Cardiac muscle cell (in vitro differentiated cells and primary cell): ENCODE results near the gene ZNF831. TPM values are rescaled to one million over a fixed set of nuclear protein-coding genes. Genes with fewer than 3 reads are reported as not detected.
A peak's percentile ranks its signal among the peaks of the same experiment; 100 is the strongest.

Experiments
- DNase-seq, 2 donors: peaks; one replicate each; pipeline versions ENCODE4 v3.0.0 to v3.0.0-alpha.2; 2010 to 2017; ENCODE audit warnings: low read depth in 1 of 2, low spot score in 1 of 2
- H3K27ac ChIP-seq: fragments of 200-600 bp; sonication (generic); 2 replicates; pipeline ENCODE4 v1.5.1; 2016
- H3K27me3 ChIP-seq: fragments of 200-600 bp; sonication (generic); 2 replicates; pipeline ENCODE4 v1.6.0; 2016; ENCODE audit warnings: control low read depth
- H3K36me3 ChIP-seq: fragments of 200-600 bp; sonication (generic); 2 replicates; pipeline ENCODE4 v1.5.1; 2016; ENCODE audit warnings: control low read depth
- H3K4me1 ChIP-seq: fragments of 200-600 bp; sonication (generic); 2 replicates; pipeline ENCODE4 v1.8.1; 2017; ENCODE audit warnings: low read depth, mild to moderate bottlenecking, mixed run types
- H3K4me3 ChIP-seq: fragments of 200-600 bp; sonication (generic); 2 replicates; pipeline ENCODE4 v1.5.1; 2016; ENCODE audit warnings: mild to moderate bottlenecking
- H3K9me3 ChIP-seq: fragments of 200-600 bp; sonication (generic); 2 replicates; pipeline ENCODE4 v1.5.1; 2017; ENCODE audit warnings: low read depth, mild to moderate bottlenecking, control low read depth
- CTCF ChIP-seq: IDR thresholded peaks from 2 replicates; pipeline ENCODE4 v1.5.1; 2012; ENCODE audit warnings: low read depth, mild to moderate bottlenecking, low read length
- polyA plus RNA-seq: library from polyadenylated mRNA; unstranded; fragments of >200 nt; fragmentation: Nextera tagmentation; extraction: Ambion mirVana; gene quantifications from 2 replicates; pipeline ENCODE4 v1.2.1, GENCODE V29; 2016
- total RNA-seq: library from RNA; depleted of rRNA; stranded (reverse); fragments of >200 nt; gene quantifications from 2 replicates; pipeline ENCODE4 v1.2.3, GENCODE V29; 2016

The ZNF831 gene
- total and polyA plus RNA-seq, 2 experiments from 2014 or later = not detected

- no peak for TF ChIP-seq CTCF
- no peak overlapping the region for H3K4me3 ChIP-seq
- no peak for DNase-seq
- H3K36me3 ChIP-seq = no peaks in the 10 kb centered on the region
- no peaks in the 10 kb centered on the region for H3K9me3 ChIP-seq
- H3K27ac ChIP-seq = no peak overlapping the region
- no peaks in the 10 kb centered on the region for H3K4me1 ChIP-seq
- no peaks in the 10 kb centered on the region for H3K27me3 ChIP-seq
These were observed 5.6 kb upstream of the ZNF831 start for GRCh38 chr20:59157961-59158541.

- no peaks in the 10 kb centered on the region for H3K4me1 ChIP-seq
- H3K27me3 ChIP-seq = no peaks in the 10 kb centered on the region
- DNase-seq = no peak
- no peak for TF ChIP-seq CTCF
- H3K36me3 ChIP-seq = no peaks in the 10 kb centered on the region
- H3K4me3 ChIP-seq = no peak overlapping the region
- no peak overlapping the region for H3K27ac ChIP-seq
- H3K9me3 ChIP-seq = no peaks in the 10 kb centered on the region
These were observed 4.9 kb upstream of the ZNF831 start for GRCh38 chr20:59158673-59159072.

- Histone ChIP-seq H3K9me3 (no peaks in the 10 kb centered on the region), H3K4me3 (no peak overlapping the region), H3K27ac (no peak overlapping the region), H3K36me3 (no peaks in the 10 kb centered on the region), H3K27me3 (no peaks in the 10 kb centered on the region), H3K4me1 (no peaks in the 10 kb centered on the region)
- DNase-seq = peak in 1 of 2 donors; percentile 13
- no peak for TF ChIP-seq CTCF
These were observed 4.5 kb upstream of the ZNF831 start for GRCh38 chr20:59159091-59159490.

GRCh38 chr20:59159493-59160376 is 3.9 kb upstream of the ZNF831 start:
- Histone ChIP-seq H3K36me3 (no peaks in the 10 kb centered on the region), H3K9me3 (no peaks in the 10 kb centered on the region), H3K4me1 (no peaks in the 10 kb centered on the region), H3K27me3 (no peaks in the 10 kb centered on the region), H3K4me3 (no peak overlapping the region), H3K27ac (no peak overlapping the region)
- peak in 1 of 2 donors; percentile 17 for DNase-seq
- no peak for TF ChIP-seq CTCF

GRCh38 chr20:59160389-59161115 is 3.1 kb upstream of the ZNF831 start:
- H3K9me3 ChIP-seq = no peaks in the 10 kb centered on the region

More at GRCh38 chr20:59160389-59161115, 3.1 kb upstream of the ZNF831 start:
- Histone ChIP-seq H3K4me1 (no peaks in the 10 kb centered on the region), H3K4me3 (no peak overlapping the region), H3K27me3 (no peaks in the 10 kb centered on the region), H3K27ac (no peak overlapping the region), H3K36me3 (no peaks in the 10 kb centered on the region)
- DNase-seq = no peak
- TF ChIP-seq CTCF = no peak
